A673 (cell line): ENCODE results near the gene DNMBP. TPM values are rescaled to one million over a fixed set of nuclear protein-coding genes. Genes with fewer than 3 reads are reported as not detected.

ENCODE experiments used
- BruUV-seq: library from RNA; stranded (reverse); fragments of 400-500 nt; replicated peaks from 2 replicates; lab custom pipeline; 2021; lab: Mats Ljungman, UMichigan
- CTCF ChIA-PET: fragments of 300-600 bp; sonication (Branson Sonifier 250); formaldehyde crosslinking; loops from one replicate; lab custom pipeline; 2022; ENCODE audit warnings: antibody characterized with exemption; lab: Charles Lee
- POLR2A ChIA-PET: fragments of 300-600 bp; sonication (Branson Sonifier 250); formaldehyde crosslinking; loops from one replicate; lab custom pipeline; 2022; ENCODE audit warnings: antibody characterized with exemption; ENCODE audit not compliant: low non-redundant PET; lab: Charles Lee
- DNase-seq: peaks from one replicate; pipeline ENCODE4 v3.0.0-alpha.2; 2015; ENCODE audit warnings: low spot score
- H3K27ac ChIP-seq: fragments of 200-600 bp; sonication (generic); 2 replicates; pipeline ENCODE4 v1.5.1; 2016; ENCODE audit warnings: mixed run types, low read depth, mild to moderate bottlenecking, mixed read lengths, antibody characterized with exemption, low read length; ENCODE audit not compliant: poor library complexity, severe bottlenecking
- H3K27me3 ChIP-seq: fragments of 200-600 bp; sonication (generic); replicated peaks from 2 replicates; pipeline ENCODE4 v1.6.1; 2017; ENCODE audit warnings: mixed run types, low read depth, mild to moderate bottlenecking, mixed read lengths, antibody characterized with exemption, low read length; ENCODE audit not compliant: insufficient read depth, poor library complexity
- H3K36me3 ChIP-seq: fragments of 200-600 bp; sonication (generic); 2 replicates; pipeline ENCODE4 v1.6.1; 2016; ENCODE audit warnings: mixed run types, mild to moderate bottlenecking, mixed read lengths, antibody characterized with exemption, low read length; ENCODE audit not compliant: insufficient read depth, poor library complexity, severe bottlenecking
- H3K4me1 ChIP-seq: fragments of 200-600 bp; sonication (generic); 2 replicates; pipeline ENCODE4 v1.6.1; 2017; ENCODE audit warnings: mixed run types, mild to moderate bottlenecking, mixed read lengths, antibody characterized with exemption, low read length; ENCODE audit not compliant: insufficient read depth, poor library complexity, severe bottlenecking
- H3K4me3 ChIP-seq: fragments of 200-600 bp; sonication (generic); 2 replicates; pipeline ENCODE4 v1.5.1; 2016; ENCODE audit warnings: low read depth, mixed run types, mild to moderate bottlenecking, mixed read lengths, low read length; ENCODE audit not compliant: poor library complexity, severe bottlenecking
- H3K9me3 ChIP-seq: fragments of 200-600 bp; sonication (generic); 2 replicates; pipeline ENCODE4 v1.6.1; 2016; ENCODE audit warnings: mixed run types, low read depth, mild to moderate bottlenecking, mixed read lengths, antibody characterized with exemption, low read length; ENCODE audit not compliant: poor library complexity, severe bottlenecking
- CTCF ChIP-seq: fragments of 300-800, 200-600 bp; sonication (generic); conservative IDR thresholded peaks from 2 replicates; pipeline ENCODE4 v1.5.1; 2017; ENCODE audit warnings: low read depth, mild to moderate bottlenecking, antibody characterized with exemption, low read length, moderate library complexity, mixed read lengths
- EZH2 ChIP-seq: fragments of 200-600 bp; sonication (generic); IDR thresholded peaks from 2 replicates; pipeline ENCODE4 v1.6.1; 2017; ENCODE audit warnings: borderline replicate concordance, low read depth, mild to moderate bottlenecking, mixed read lengths, antibody characterized with exemption, low read length; ENCODE audit not compliant: poor library complexity, severe bottlenecking
- intact Hi-C: fragments of 100-400 bp; cut with micrococcal nuclease; formaldehyde crosslinking; loops from one replicate; pipeline ENCODE4 v1.10.0; 2022; ENCODE audit not compliant: unreplicated experiment
- total RNA-seq: library from RNA; stranded (reverse); gene quantifications from 2 replicates; pipeline ENCODE4 v1.2.3, GENCODE V29; 2021

DNMBP gene
- total RNA-seq, 1 experiment from 2014 or later: 28.0 TPM

GRCh38 chr10:99881371-99881770, 128.4 kb downstream of the DNMBP start:
- POLR2A ChIA-PET: no interaction called here
- intact Hi-C loops: no loop called here
- no peaks in the 10 kb centered on the region for H3K9me3 ChIP-seq
- TF ChIP-seq CTCF: no peak
- H3K4me3 ChIP-seq: no peak overlapping the region
- H3K36me3 ChIP-seq: peaks cover 98% of the 10 kb centered on the region
- BruUV-seq: no TSS peak
- no peaks in the 10 kb centered on the region for H3K27me3 ChIP-seq
- no peaks in the 10 kb centered on the region for H3K4me1 ChIP-seq
- H3K27ac ChIP-seq: no peak overlapping the region
- CTCF ChIA-PET: no interaction called here
- DNase-seq: no peak

GRCh38 chr10:99880080-99880835, 129.5 kb downstream of the DNMBP start:
- Histone ChIP-seq H3K4me3 (no peak overlapping the region), H3K27me3 (no peaks in the 10 kb centered on the region), H3K36me3 (peaks cover 97% of the 10 kb centered on the region), H3K27ac (no peak overlapping the region), H3K4me1 (no peaks in the 10 kb centered on the region), H3K9me3 (no peaks in the 10 kb centered on the region)
- TF ChIP-seq CTCF (no peak), EZH2 (no peak)
- ChIA-PET POLR2A (no interaction called here), CTCF (no interaction called here)
- no peak for DNase-seq
- BruUV-seq: no TSS peak
- intact Hi-C loops: no loop called here

- no TSS peak for BruUV-seq
- Histone ChIP-seq H3K4me3 (no peak overlapping the region), H3K9me3 (no peaks in the 10 kb centered on the region), H3K27ac (no peak overlapping the region), H3K36me3 (peaks cover 50% of the 10 kb centered on the region), H3K27me3 (no peaks in the 10 kb centered on the region), H3K4me1 (no peaks in the 10 kb centered on the region)
- intact Hi-C loops: no loop called here
- POLR2A ChIA-PET: no interaction called here
- DNase-seq: no peak
- TF ChIP-seq EZH2 (no peak), CTCF (no peak)
- CTCF ChIA-PET: no interaction called here
Measured at GRCh38 chr10:99875473-99875872, 134.3 kb downstream of the DNMBP start.
